Measurements from ENCODE around the gene ABCC8. TPM values are rescaled to one million over a fixed set of nuclear protein-coding genes. Genes with fewer than 3 reads are reported as not detected.

Gene ABCC8
- total RNA-seq, 5 donors from 2014 or later (not counting 1 experiment from before 2014, with no cell fraction given) = not detected

DNA sequence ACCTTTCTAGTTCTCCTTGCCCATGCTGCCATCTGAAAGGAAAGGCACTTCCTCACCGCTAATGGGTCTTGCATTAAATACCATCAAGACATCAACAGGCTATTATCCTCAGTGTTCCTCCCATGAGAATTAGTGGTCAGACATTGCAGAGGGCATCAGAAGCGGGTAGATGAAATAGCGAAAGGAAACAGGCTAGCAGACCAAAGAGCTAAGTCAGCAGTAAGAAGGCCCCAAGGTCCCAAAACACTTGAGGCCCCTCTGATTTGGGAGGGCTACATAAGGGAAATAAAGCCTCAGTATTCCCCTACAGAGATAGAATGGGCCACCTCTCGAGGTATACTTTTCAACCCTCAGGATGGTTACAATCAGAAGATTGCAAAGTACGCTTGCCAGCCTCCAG lies 101.1 kb downstream of the ABCC8 start:
- H3K9me3 Mint-ChIP-seq = peaks cover 18 to 26% (median 25%) of the 10 kb centered on the region in 3 donors
- no peaks in the 10 kb centered on the region for H3K4me1 Mint-ChIP-seq
- CTCF ChIA-PET = interaction anchor here in 1 of 2 donors (1.4 kb wide), 1 partner anchor 8 kb away, joined by 5 read pairs; no protein-coding TSS in a partner anchor
- no peak for ATAC-seq (replicated peaks in 1 of 4)
- H3K9me3 ChIP-seq = no peaks in the 10 kb centered on the region
- peaks cover 0 to 5% of the 10 kb centered on the region in 2 donors for H3K36me3 ChIP-seq (ENCODE audit: control insufficient read depth in 2 of 2, extremely low read depth in 1 of 2, insufficient read depth in 1 of 2, low read length in 1 of 2)
- H3K27ac Mint-ChIP-seq = no peak overlapping the region
- POLR2A ChIA-PET = no interaction called here
- H3K27me3 ChIP-seq (replicated peaks in 1 of 2; ENCODE audit: control insufficient read depth in 2 of 2, extremely low read depth in 1 of 2, insufficient read depth in 2 of 2, low read length in 1 of 2) = no peaks in the 10 kb centered on the region
- H3K36me3 Mint-ChIP-seq = peaks cover 39% of the 10 kb centered on the region
- no peaks in the 10 kb centered on the region for H3K4me1 ChIP-seq (ENCODE audit: control insufficient read depth in 1 of 2, extremely low read depth in 1 of 2, insufficient read depth in 2 of 2, low read length in 2 of 2)
- no peaks in the 10 kb centered on the region for H3K27me3 Mint-ChIP-seq
- no peak for DNase-seq
- 94% methylated on average over 3 of the region's 5 CpGs for WGBS (ENCODE audit: insufficient coverage)
- H3K4me3 Mint-ChIP-seq = no peak overlapping the region
- H3K27ac ChIP-seq (ENCODE audit: low read length) = no peak overlapping the region
- H3K4me3 ChIP-seq (ENCODE audit: control insufficient read depth in 1 of 2, extremely low read depth in 1 of 2, low read length in 1 of 2) = no peak overlapping the region

- H3K36me3 Mint-ChIP-seq = peaks cover 65% of the 10 kb centered on the region
- ATAC-seq (replicated peaks in 1 of 4) = no peak
- CTCF ChIA-PET = no interaction called here
Observed at GRCh38 chr11:17371614-17372013, 105.0 kb downstream of the ABCC8 start.

DNA sequence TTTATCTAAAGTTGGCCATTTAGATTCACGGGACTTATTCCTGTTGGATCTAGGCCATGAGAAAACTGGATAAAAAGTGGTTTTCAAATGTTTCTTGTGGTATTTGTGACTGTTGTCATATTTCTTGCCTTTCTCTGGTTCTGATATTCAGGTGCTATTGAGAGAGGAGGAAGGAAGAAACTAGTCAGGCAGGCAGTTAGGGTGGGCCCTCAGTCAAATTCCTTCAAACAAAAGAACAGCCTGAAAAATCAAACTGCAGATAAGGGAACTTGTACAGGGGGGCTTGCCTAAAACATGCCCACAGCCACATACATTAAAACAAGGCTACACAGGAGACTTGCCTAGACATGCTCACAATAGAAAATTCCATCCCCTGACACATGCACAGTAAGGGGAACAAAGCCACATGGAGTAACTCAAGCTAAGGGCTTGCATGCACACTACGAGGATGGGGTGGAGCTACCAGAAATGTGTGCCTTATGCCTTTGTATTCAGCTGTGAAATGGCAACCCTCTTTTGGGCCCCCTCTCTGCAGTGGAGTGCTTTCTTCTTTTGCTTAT lies 106.9 kb downstream of the ABCC8 start:
- H3K9me3 ChIP-seq = no peaks in the 10 kb centered on the region
- H3K27ac ChIP-seq (ENCODE audit: low read length) = no peak overlapping the region
- no peaks in the 10 kb centered on the region for H3K4me1 ChIP-seq (ENCODE audit: control insufficient read depth in 1 of 2, extremely low read depth in 1 of 2, insufficient read depth in 2 of 2, low read length in 2 of 2)
- no peaks in the 10 kb centered on the region for H3K27me3 Mint-ChIP-seq
- no peaks in the 10 kb centered on the region for H3K27me3 ChIP-seq (replicated peaks in 1 of 2; ENCODE audit: control insufficient read depth in 2 of 2, extremely low read depth in 1 of 2, insufficient read depth in 2 of 2, low read length in 1 of 2)
- peaks cover 22 to 41% (median 38%) of the 10 kb centered on the region in 3 donors for H3K9me3 Mint-ChIP-seq
- H3K36me3 Mint-ChIP-seq = peaks cover 69% of the 10 kb centered on the region
- H3K27ac Mint-ChIP-seq = no peak overlapping the region
- ATAC-seq (replicated peaks in 1 of 4) = no peak
- ChIA-PET CTCF (interaction anchor here in 1 of 2 donors (0.9 kb wide), 1 partner anchor 13 kb away, joined by 4 read pairs; no protein-coding TSS in a partner anchor), POLR2A (no interaction called here)
- no peak for DNase-seq
- H3K4me1 Mint-ChIP-seq = no peaks in the 10 kb centered on the region
- no peak overlapping the region for H3K4me3 Mint-ChIP-seq
- no peak overlapping the region for H3K4me3 ChIP-seq (ENCODE audit: control insufficient read depth in 1 of 2, extremely low read depth in 1 of 2, low read length in 1 of 2)
- H3K36me3 ChIP-seq (ENCODE audit: control insufficient read depth in 2 of 2, extremely low read depth in 1 of 2, insufficient read depth in 1 of 2, low read length in 1 of 2) = peaks cover 0 to 14% of the 10 kb centered on the region in 2 donors
- 92% methylated on average over 2 of the region's 2 CpGs for WGBS (ENCODE audit: insufficient coverage)

More at GRCh38 chr11:17371614-17372013, 105.0 kb downstream of the ABCC8 start:
- Mint-ChIP-seq H3K4me3 (no peak overlapping the region), H3K4me1 (no peaks in the 10 kb centered on the region), H3K27me3 (no peaks in the 10 kb centered on the region), H3K9me3 (peaks cover 22 to 41% (median 38%) of the 10 kb centered on the region in 3 donors), H3K27ac (no peak overlapping the region)
- DNase-seq = no peak
- Histone ChIP-seq H3K4me1 (ENCODE audit: control insufficient read depth in 1 of 2, extremely low read depth in 1 of 2, insufficient read depth in 2 of 2, low read length in 2 of 2) (no peaks in the 10 kb centered on the region), H3K27me3 (replicated peaks in 1 of 2; ENCODE audit: control insufficient read depth in 2 of 2, extremely low read depth in 1 of 2, insufficient read depth in 2 of 2, low read length in 1 of 2) (no peaks in the 10 kb centered on the region), H3K36me3 (ENCODE audit: control insufficient read depth in 2 of 2, extremely low read depth in 1 of 2, insufficient read depth in 1 of 2, low read length in 1 of 2) (peaks cover 0 to 14% of the 10 kb centered on the region in 2 donors), H3K9me3 (no peaks in the 10 kb centered on the region), H3K27ac (ENCODE audit: low read length) (no peak overlapping the region), H3K4me3 (ENCODE audit: control insufficient read depth in 1 of 2, extremely low read depth in 1 of 2, low read length in 1 of 2) (no peak overlapping the region)
- POLR2A ChIA-PET = no interaction called here
- no CpG with 5 or more reads among the region's 3 CpGs for WGBS (ENCODE audit: insufficient coverage)

GRCh38 chr11:17369094-17369493 lies 107.6 kb downstream of the ABCC8 start:
- H3K27ac ChIP-seq (ENCODE audit: low read length) = no peak overlapping the region
- ATAC-seq (replicated peaks in 1 of 4) (no peak), DNase-seq (no peak)
- H3K4me1 Mint-ChIP-seq = no peaks in the 10 kb centered on the region
- ChIA-PET POLR2A (interaction anchor here in 1 of 2 donors (0.6 kb wide), 1 partner anchor 79 kb away, joined by 3 read pairs; no protein-coding TSS in a partner anchor), CTCF (interaction anchor here in 1 of 2 donors (0.9 kb wide), 1 partner anchor 14 kb away, joined by 4 read pairs; no protein-coding TSS in a partner anchor)
- peaks cover 0 to 14% of the 10 kb centered on the region in 2 donors for H3K36me3 ChIP-seq (ENCODE audit: control insufficient read depth in 2 of 2, extremely low read depth in 1 of 2, insufficient read depth in 1 of 2, low read length in 1 of 2)
- H3K4me3 Mint-ChIP-seq = no peak overlapping the region
- H3K4me1 ChIP-seq (ENCODE audit: control insufficient read depth in 1 of 2, extremely low read depth in 1 of 2, insufficient read depth in 2 of 2, low read length in 2 of 2) = no peaks in the 10 kb centered on the region
- no peaks in the 10 kb centered on the region for H3K27me3 Mint-ChIP-seq
- no peak overlapping the region for H3K27ac Mint-ChIP-seq
- no peaks in the 10 kb centered on the region for H3K9me3 ChIP-seq
- H3K9me3 Mint-ChIP-seq = peaks cover 22 to 41% (median 38%) of the 10 kb centered on the region in 3 donors
- H3K36me3 Mint-ChIP-seq = peaks cover 66% of the 10 kb centered on the region
- no peaks in the 10 kb centered on the region for H3K27me3 ChIP-seq (replicated peaks in 1 of 2; ENCODE audit: control insufficient read depth in 2 of 2, extremely low read depth in 1 of 2, insufficient read depth in 2 of 2, low read length in 1 of 2)
- no peak overlapping the region for H3K4me3 ChIP-seq (ENCODE audit: control insufficient read depth in 1 of 2, extremely low read depth in 1 of 2, low read length in 1 of 2)

GRCh38 chr11:17368551-17368950 lies 108.1 kb downstream of the ABCC8 start:
- H3K9me3 ChIP-seq = no peaks in the 10 kb centered on the region
- peaks cover 0 to 14% of the 10 kb centered on the region in 2 donors for H3K36me3 ChIP-seq (ENCODE audit: control insufficient read depth in 2 of 2, extremely low read depth in 1 of 2, insufficient read depth in 1 of 2, low read length in 1 of 2)
- H3K27me3 Mint-ChIP-seq = no peaks in the 10 kb centered on the region
- no peak overlapping the region for H3K27ac Mint-ChIP-seq
- no peaks in the 10 kb centered on the region for H3K27me3 ChIP-seq (replicated peaks in 1 of 2; ENCODE audit: control insufficient read depth in 2 of 2, extremely low read depth in 1 of 2, insufficient read depth in 2 of 2, low read length in 1 of 2)
- CTCF ChIA-PET = no interaction called here
- no peak overlapping the region for H3K4me3 ChIP-seq (ENCODE audit: control insufficient read depth in 1 of 2, extremely low read depth in 1 of 2, low read length in 1 of 2)
- H3K4me1 Mint-ChIP-seq = no peaks in the 10 kb centered on the region
- DNase-seq = no peak
- no peak for ATAC-seq (replicated peaks in 1 of 4)
- no peak overlapping the region for H3K27ac ChIP-seq (ENCODE audit: low read length)
- peaks cover 62% of the 10 kb centered on the region for H3K36me3 Mint-ChIP-seq
- H3K4me1 ChIP-seq (ENCODE audit: control insufficient read depth in 1 of 2, extremely low read depth in 1 of 2, insufficient read depth in 2 of 2, low read length in 2 of 2) = no peaks in the 10 kb centered on the region
- WGBS (ENCODE audit: insufficient coverage) = 100% methylated on average over 1 of the region's 3 CpGs
- no peak overlapping the region for H3K4me3 Mint-ChIP-seq
- POLR2A ChIA-PET = no interaction called here
- peaks cover 22 to 41% (median 38%) of the 10 kb centered on the region in 3 donors for H3K9me3 Mint-ChIP-seq

GRCh38 chr11:17366495-17366894 lies 110.2 kb downstream of the ABCC8 start:
- Mint-ChIP-seq H3K4me3 (no peak overlapping the region), H3K27me3 (no peaks in the 10 kb centered on the region), H3K4me1 (no peaks in the 10 kb centered on the region), H3K36me3 (peaks cover 46% of the 10 kb centered on the region), H3K27ac (no peak overlapping the region), H3K9me3 (peaks cover 14 to 25% (median 22%) of the 10 kb centered on the region in 3 donors)
- no peaks in the 10 kb centered on the region for H3K27me3 ChIP-seq (replicated peaks in 1 of 2; ENCODE audit: control insufficient read depth in 2 of 2, extremely low read depth in 1 of 2, insufficient read depth in 2 of 2, low read length in 1 of 2)
- no peaks in the 10 kb centered on the region for H3K9me3 ChIP-seq
- no peak overlapping the region for H3K27ac ChIP-seq (ENCODE audit: low read length)
- H3K4me3 ChIP-seq (ENCODE audit: control insufficient read depth in 1 of 2, extremely low read depth in 1 of 2, low read length in 1 of 2) = no peak overlapping the region
- H3K36me3 ChIP-seq (ENCODE audit: control insufficient read depth in 2 of 2, extremely low read depth in 1 of 2, insufficient read depth in 1 of 2, low read length in 1 of 2) = peaks cover 0 to 9% of the 10 kb centered on the region in 2 donors
- no peak for ATAC-seq (replicated peaks in 1 of 4)
- POLR2A ChIA-PET = no interaction called here
- CTCF ChIA-PET = interaction anchor here (0.5 to 1.4 kb wide), 4 partner anchors 10 to 77 kb away, joined by 3 to 4 read pairs (median 4); no protein-coding TSS in a partner anchor
- no peak for DNase-seq
- WGBS (ENCODE audit: insufficient coverage) = no CpG with 5 or more reads among the region's 1 CpG
- H3K4me1 ChIP-seq (ENCODE audit: control insufficient read depth in 1 of 2, extremely low read depth in 1 of 2, insufficient read depth in 2 of 2, low read length in 2 of 2) = no peaks in the 10 kb centered on the region

Measured in T-cell (primary cell).